H1 (cell line): ENCODE measurements around the gene FAM200B. TPM values are rescaled to one million over a fixed set of nuclear protein-coding genes. Genes with fewer than 3 reads are reported as not detected.

Experiments used
- CTCF ChIA-PET: fragments of 300-600 bp; sonication (Branson Sonifier 250); formaldehyde crosslinking; loops from one replicate; lab custom pipeline; 2021; ENCODE audit not compliant: partially characterized antibody; lab: Charles Lee
- POLR2A ChIA-PET: fragments of 300-600 bp; sonication (Branson Sonifier 250); formaldehyde crosslinking; loops from one replicate; lab custom pipeline; 2021; ENCODE audit warnings: inconsistent platforms; ENCODE audit not compliant: partially characterized antibody; lab: Charles Lee
- DNase-seq, 2 experiments: peaks; one replicate each; pipeline versions ENCODE4 v3.0.0 to v3.0.0-alpha.2; 2010 to 2022; ENCODE audit warnings: low spot score in 2 of 2, low read depth in 1 of 2, mixed read lengths in 1 of 2
- FAIRE-seq: peaks from 2 replicates; lab custom pipeline; 2011; peaks lifted over from hg19 to GRCh38; lab: Jason Lieb, UNC
- H2AFZ ChIP-seq: 2 replicates; pipeline ENCODE4 v1.8.1; 2012; ENCODE audit warnings: low read length, inconsistent platforms
- H2AK5ac ChIP-seq: 2 replicates; pipeline ENCODE4 v1.6.1; 2013; ENCODE audit warnings: low read depth, low read length
- H2BK120ac ChIP-seq: replicated peaks from 2 replicates; pipeline ENCODE3; 2013; ENCODE audit warnings: low read depth, low read length, inconsistent platforms
- H2BK12ac ChIP-seq: 2 replicates; pipeline ENCODE4 v1.6.1; 2013; ENCODE audit warnings: low read depth, low read length
- H2BK15ac ChIP-seq: 2 replicates; pipeline ENCODE4 v1.6.1; 2013; ENCODE audit warnings: low read length
- H2BK20ac ChIP-seq: 2 replicates; pipeline ENCODE4 v1.6.1; 2013; ENCODE audit warnings: low read length
- H2BK5ac ChIP-seq: 2 replicates; pipeline ENCODE4 v1.6.1; 2013; ENCODE audit warnings: low read depth, low read length
- H3K14ac ChIP-seq: 2 replicates; pipeline ENCODE4 v1.6.1; 2013; ENCODE audit warnings: inconsistent platforms; ENCODE audit not compliant: insufficient read length
- H3K18ac ChIP-seq: 2 replicates; pipeline ENCODE4 v1.6.1; 2013; ENCODE audit warnings: low read length; ENCODE audit errors: extremely low read depth
- H3K23ac ChIP-seq: 2 replicates; pipeline ENCODE4 v1.6.1; 2013; ENCODE audit warnings: inconsistent platforms; ENCODE audit not compliant: insufficient read length
- H3K23me2 ChIP-seq: 2 replicates; pipeline ENCODE4 v1.6.1; 2013; ENCODE audit warnings: low read depth, low read length
- H3K27ac ChIP-seq: 2 replicates; pipeline ENCODE4 v1.6.1; 2011; ENCODE audit warnings: low read depth, low read length, inconsistent platforms
- H3K27me3 ChIP-seq, 4 experiments: replicated peaks in 1 of 4; 1 replicate in 1 of 4; 2 replicates in 3 of 4; pipeline versions ENCODE4 v1.6.1 to v1.8.1; 2011 to 2013; ENCODE audit warnings: low read length in 3 of 4, mild to moderate bottlenecking in 3 of 4, inconsistent platforms in 2 of 4, mixed read lengths in 2 of 4, moderate library complexity in 1 of 4; ENCODE audit not compliant: control insufficient read depth in 3 of 4, insufficient read depth in 3 of 4; ENCODE audit errors: extremely low read depth in 1 of 4
- H3K36me3 ChIP-seq, 4 experiments: 2 replicates each; pipeline versions ENCODE4 v1.6.1 to v1.8.1; 2011 to 2013; ENCODE audit warnings: mild to moderate bottlenecking in 4 of 4, low read length in 3 of 4, moderate library complexity in 2 of 4, control low read depth in 1 of 4, inconsistent platforms in 1 of 4; ENCODE audit not compliant: insufficient read depth in 4 of 4, control insufficient read depth in 2 of 4
- H3K4ac ChIP-seq: replicated peaks from 2 replicates; pipeline ENCODE3; 2013; ENCODE audit warnings: low read length, low read depth, mixed read lengths, inconsistent platforms; ENCODE audit not compliant: insufficient read length
- H3K4me1 ChIP-seq, 4 experiments: replicated peaks in 1 of 4; 1 replicate in 1 of 4; 2 replicates in 3 of 4; pipeline versions ENCODE4 v1.6.1 to v1.8.1; 2011 to 2013; ENCODE audit warnings: low read length in 3 of 4, inconsistent platforms in 2 of 4, mixed read lengths in 1 of 4; ENCODE audit not compliant: insufficient read depth in 4 of 4, control insufficient read depth in 3 of 4
- H3K4me2 ChIP-seq, 2 experiments: 2 replicates each; pipeline versions ENCODE4 v1.6.1 to v1.8.1; 2011 to 2013; ENCODE audit warnings: low read depth in 2 of 2, low read length in 2 of 2, control low read depth in 1 of 2, inconsistent platforms in 1 of 2, mild to moderate bottlenecking in 1 of 2; ENCODE audit not compliant: insufficient read depth in 1 of 2
- H3K4me3 ChIP-seq, 4 experiments: fragments of 200-600, 300-600 bp in 1 of 4; sonication (generic), shearing (Covaris generic), sonication (Bioruptor Twin) in 1 of 4; 2 replicates each; pipeline versions ENCODE4 v1.5.1 to v1.8.1; 2011 to 2016; ENCODE audit warnings: low read length in 4 of 4, low read depth in 3 of 4, control low read depth in 2 of 4, inconsistent platforms in 2 of 4, mild to moderate bottlenecking in 2 of 4, mixed read lengths in 1 of 4, moderate library complexity in 1 of 4; ENCODE audit not compliant: insufficient read depth in 2 of 4; ENCODE audit errors: extremely low read depth in 1 of 4
- H3K56ac ChIP-seq: replicated peaks from 2 replicates; pipeline ENCODE3; 2013; ENCODE audit warnings: low read depth, mild to moderate bottlenecking, mixed read lengths, low read length, inconsistent platforms; ENCODE audit not compliant: insufficient read length
- H3K79me1 ChIP-seq: 2 replicates; pipeline ENCODE4 v1.6.1; 2013; ENCODE audit warnings: low read depth, low read length, control low read depth
- H3K79me2 ChIP-seq, 2 experiments: 2 replicates each; pipeline versions ENCODE4 v1.6.1 to v1.8.1; 2012 to 2013; ENCODE audit warnings: low read length in 2 of 2, mild to moderate bottlenecking in 2 of 2, inconsistent platforms in 1 of 2; ENCODE audit not compliant: insufficient read depth in 2 of 2, control insufficient read depth in 1 of 2
- H3K9ac ChIP-seq, 4 experiments: replicated peaks in 1 of 4; 1 replicate in 1 of 4; 2 replicates in 3 of 4; pipeline versions ENCODE4 v1.6.1 to v1.8.1; 2011 to 2013; ENCODE audit warnings: low read depth in 3 of 4, low read length in 3 of 4, control low read depth in 2 of 4, mild to moderate bottlenecking in 2 of 4, moderate library complexity in 2 of 4, inconsistent platforms in 1 of 4; ENCODE audit errors: extremely low read depth in 1 of 4
- H3K9me3 ChIP-seq, 2 experiments: 2 replicates each; pipeline versions ENCODE4 v1.6.1 to v1.8.1; 2012 to 2013; ENCODE audit warnings: mild to moderate bottlenecking in 2 of 2, moderate library complexity in 2 of 2, control low read depth in 1 of 2, inconsistent platforms in 1 of 2, low read depth in 1 of 2, low read length in 1 of 2, mixed read lengths in 1 of 2; ENCODE audit not compliant: insufficient read depth in 2 of 2
- H4K20me1 ChIP-seq, 2 experiments: replicated peaks in 1 of 2; 2 replicates each; pipeline versions ENCODE3 to v1.8.1; 2011 to 2013; ENCODE audit warnings: inconsistent platforms in 2 of 2, low read length in 2 of 2, mild to moderate bottlenecking in 1 of 2; ENCODE audit not compliant: insufficient read depth in 2 of 2, control insufficient read depth in 1 of 2
- H4K5ac ChIP-seq: 2 replicates; pipeline ENCODE4 v1.6.1; 2013; ENCODE audit warnings: low read length, low read depth, mixed read lengths, inconsistent platforms; ENCODE audit not compliant: insufficient read length
- H4K8ac ChIP-seq: 2 replicates; pipeline ENCODE4 v1.8.0; 2013; ENCODE audit warnings: mild to moderate bottlenecking, moderate library complexity, low read length, inconsistent platforms; ENCODE audit not compliant: insufficient read depth; ENCODE audit errors: extremely low read depth
- H4K91ac ChIP-seq: replicated peaks from 2 replicates; pipeline ENCODE3; 2013; ENCODE audit warnings: low read length, mixed read lengths, inconsistent platforms; ENCODE audit not compliant: insufficient read length
- CHD1 ChIP-seq: IDR thresholded peaks from 2 replicates; pipeline ENCODE4 v1.6.1; 2012; ENCODE audit warnings: low read depth, low read length, improper control_type of control experiment
- KDM5A ChIP-seq: fragments of 200-600 bp; IDR thresholded peaks from 2 replicates; pipeline ENCODE4 v1.7.1; 2012; ENCODE audit warnings: mild to moderate bottlenecking, low read length, inconsistent platforms, mixed read lengths
- WGBS, 2 experiments: shearing (Covaris generic) in 1 of 2; methylation state at CpG; one replicate each; pipeline versions ENCODE4 v1.1.6 to v1.1.7; 2013 to 2015; ENCODE audit warnings: low lambda C conversion rate in 2 of 2, mixed read lengths in 2 of 2, inconsistent platforms in 1 of 2, low coverage in 1 of 2, missing lambda C conversion rate in 1 of 2; ENCODE audit not compliant: insufficient replicate concordance in 2 of 2, insufficient coverage in 1 of 2, insufficient read length in 1 of 2; ENCODE audit errors: extremely low coverage in 1 of 2, missing lambda C conversion rate in 1 of 2; 5-methylcytosine and 5-hydroxymethylcytosine counted together
- polyA plus RNA-seq, 7 experiments: library from polyadenylated mRNA; depleted of rRNA in 3 of 7; stranded (reverse) in 5 of 7; unstranded in 2 of 7; fragments of >200 nt in 5 of 7; fragments of 200-250 nt in 2 of 7; gene quantifications; 1 replicate in 5 of 7; 2 replicates in 1 of 7; 4 replicates in 1 of 7; pipeline versions ENCODE4 v1.2.1 to v1.2.3, GENCODE V29; 2011 to 2013; ENCODE audit warnings: missing spikeins in 2 of 7, mixed read lengths in 2 of 7
- total RNA-seq: library from RNA; stranded (reverse); fragmentation: NEBNext Ultra II Directional; extraction: Animal tissue kit (Norgen Biotek cat#: 25700); gene quantifications from 2 replicates; pipeline ENCODE4 v1.2.1, GENCODE V29; 2021

FAM200B gene
- total and polyA plus RNA-seq, 2 of the 8 experiments (the other 6 are each of a cell fraction or from before 2014, with no cell fraction given) = 10.7 to 23.7 TPM

- Histone ChIP-seq H4K20me1 (peaks cover 0 to 3% of the 10 kb centered on the region in 2 experiments), H2AK5ac (no peak overlapping the region), H2BK15ac (no peak overlapping the region), H4K91ac (no peak overlapping the region), H3K14ac (no peak overlapping the region), H2BK12ac (no peak overlapping the region), H3K4me1 (peaks cover 2 to 15% (median 12%) of the 10 kb centered on the region in 4 experiments; a peak in 4 of 7 replicates), H3K18ac (peak overlapping the region; percentile 63; the same call in 1 of the 2 replicates), H3K4ac (no peak overlapping the region), H3K56ac (peak overlapping the region; percentile 94), H4K5ac (peak overlapping the region; percentile 31), H3K23ac (no peak overlapping the region), H3K4me2 (peak overlapping the region; percentile 49 to 98), H3K4me3 (peak overlapping the region; percentile 86 to 97 (median 91)), H3K9ac (peak overlapping the region; percentile 69 to 91 (median 79)), H3K27ac (peak overlapping the region; percentile 88), H2BK120ac (no peak overlapping the region)
- no peak for DNase-seq
- TF ChIP-seq KDM5A = no peak
- peak; percentile 80; the same call in 1 of the 2 replicates for TF ChIP-seq CHD1
- TF ChIP-seq, all 59 proteins: peak for 1
- peak overlapping the region; percentile 73; the same call in 1 of the 2 replicates for H4K8ac ChIP-seq
- CTCF ChIA-PET = interaction anchor here (0.7 kb wide), 1 partner anchor 223 kb away, joined by 3 read pairs; no protein-coding TSS in a partner anchor
- no peaks in the 10 kb centered on the region; the same call in 1 of the 2 replicates for H3K79me1 ChIP-seq
- POLR2A ChIA-PET = interaction anchor here (0.7 to 4.0 kb wide), 13 partner anchors 9 to 133 kb away, joined by 3 to 64 read pairs (median 6); partner anchors contain the start of genes BST1 and FBXL5
- peaks cover 3% of the 10 kb centered on the region for H3K23me2 ChIP-seq
- no peak for FAIRE-seq
- no peaks in the 10 kb centered on the region for H3K9me3 ChIP-seq
- H2BK5ac ChIP-seq = peak overlapping the region; percentile 89
- H2AFZ ChIP-seq = no peak overlapping the region
- H3K27me3 ChIP-seq = no peaks in the 10 kb centered on the region
- WGBS, 2 experiments = 0% methylated on average over 14 of the region's 14 CpGs; no CpG with 5 or more reads in 1 of the 2 experiments
- no peaks in the 10 kb centered on the region for H3K36me3 ChIP-seq
- H2BK20ac ChIP-seq = no peak overlapping the region
- H3K79me2 ChIP-seq = peaks cover 3 to 75% of the 10 kb centered on the region in 2 experiments; a peak in 3 of 4 replicates
These were observed 608 bp upstream of the FAM200B start for GRCh38 chr4:15681067-15681371.
